GM21528 (cell line): ENCODE measurements around the gene DSCAML1.

Experiments used
- ATAC-seq: cut with Tn5 transposase; IDR thresholded peaks from one replicate; pipeline ENCODE4 v1.9.1; 2021; ENCODE audit warnings: mild to moderate bottlenecking, moderate library complexity; ENCODE audit not compliant: unreplicated experiment, low FRiP score

DSCAML1 gene

GRCh38 chr11:117514256-117514655 lies 282.8 kb downstream of the DSCAML1 start:
- ATAC-seq: no peak

GRCh38 chr11:117513666-117514065 lies 283.4 kb downstream of the DSCAML1 start:
- no peak for ATAC-seq

GRCh38 chr11:117511931-117512539 lies 285.0 kb downstream of the DSCAML1 start:
- ATAC-seq: no peak

GRCh38 chr11:117511483-117511930 lies 285.5 kb downstream of the DSCAML1 start:
- ATAC-seq: no peak

- ATAC-seq: no peak
These were observed 286.4 kb downstream of the DSCAML1 start for GRCh38 chr11:117510646-117511045.

GRCh38 chr11:117509543-117509942 lies 287.5 kb downstream of the DSCAML1 start:
- no peak for ATAC-seq

- no peak for ATAC-seq
These were observed 290.0 kb downstream of the DSCAML1 start for GRCh38 chr11:117506971-117507370.

- ATAC-seq: no peak
These were observed 291.6 kb downstream of the DSCAML1 start for GRCh38 chr11:117505285-117505970.

GRCh38 chr11:117502779-117503100 lies 294.3 kb downstream of the DSCAML1 start:
- ATAC-seq: no peak

GRCh38 chr11:117502015-117502778 lies 294.8 kb downstream of the DSCAML1 start:
- no peak for ATAC-seq

- ATAC-seq: no peak
These were observed 295.6 kb downstream of the DSCAML1 start for GRCh38 chr11:117501237-117501898.

GRCh38 chr11:117498791-117499190 lies 298.2 kb downstream of the DSCAML1 start:
- ATAC-seq: no peak

GRCh38 chr11:117497206-117497951 lies 299.6 kb downstream of the DSCAML1 start:
- ATAC-seq: no peak

- no peak for ATAC-seq
These were observed 301.7 kb downstream of the DSCAML1 start for GRCh38 chr11:117495357-117495756.

- ATAC-seq: no peak
These were observed 304.3 kb downstream of the DSCAML1 start for GRCh38 chr11:117492578-117493251.

GRCh38 chr11:117490911-117491310 lies 306.1 kb downstream of the DSCAML1 start:
- no peak for ATAC-seq

- ATAC-seq: no peak
These were observed 306.9 kb downstream of the DSCAML1 start for GRCh38 chr11:117489999-117490679.

- no peak for ATAC-seq
These were observed 307.7 kb downstream of the DSCAML1 start for GRCh38 chr11:117488996-117489952.
